Measurements from ENCODE around the gene TLR1. TPM values are rescaled to one million over a fixed set of nuclear protein-coding genes. Genes with fewer than 3 reads are reported as not detected.

Gene TLR1
- total RNA-seq, 1 experiment from 2014 or later: not detected

DNA sequence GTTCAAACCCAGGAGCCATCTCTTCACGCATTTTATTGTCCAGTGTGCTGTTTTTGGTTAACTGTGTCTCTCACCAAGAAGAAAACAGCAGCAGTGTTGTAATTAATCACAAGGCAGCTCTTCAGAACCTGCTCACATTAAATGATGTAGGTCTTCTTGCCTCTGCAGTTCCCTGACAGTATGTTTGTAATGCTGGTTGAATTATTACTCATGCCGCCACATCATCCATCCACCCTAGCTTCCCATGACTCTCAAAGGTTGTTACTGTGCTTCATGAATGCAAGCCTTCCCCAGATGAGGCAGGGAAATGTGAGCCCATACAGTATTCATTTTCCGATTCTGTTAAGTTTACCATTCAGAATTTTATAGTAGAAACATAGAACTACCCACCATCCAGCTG is 39.2 kb downstream of the TLR1 start:
- Histone ChIP-seq H3K14ac (ENCODE audit: insufficient read depth, low read length) (no peak overlapping the region), H2BK20ac (ENCODE audit: low read depth, low read length, poor library complexity, severe bottlenecking) (no peak overlapping the region), H2AK5ac (ENCODE audit: insufficient read length, low read length) (no peak overlapping the region), H3K4me1 (ENCODE audit: insufficient read depth, low read length) (no peaks in the 10 kb centered on the region), H3K9ac (ENCODE audit: extremely low read depth, insufficient read length, low read length) (no peak overlapping the region), H3K23me2 (ENCODE audit: insufficient read length, low read depth, low read length, poor library complexity, severe bottlenecking) (no peaks in the 10 kb centered on the region), H3T11ph (ENCODE audit: low read length) (no peak overlapping the region), H4K5ac (ENCODE audit: insufficient read length, low read depth, low read length) (no peak overlapping the region), H3K23ac (ENCODE audit: insufficient read length, low read depth, low read length) (no peak overlapping the region), H3K27ac (ENCODE audit: insufficient read length, low read depth, low read length) (no peak overlapping the region), H3K18ac (ENCODE audit: insufficient read length, low read depth, low read length) (no peak overlapping the region), H3K79me1 (ENCODE audit: insufficient read depth, low read depth, low read length, poor library complexity, severe bottlenecking) (no peaks in the 10 kb centered on the region), H4K8ac (replicated peaks; ENCODE audit: insufficient read length, low read depth, low read length) (no peak overlapping the region), H2BK5ac (ENCODE audit: insufficient read length, low read length) (no peak overlapping the region), H3K27me3 (ENCODE audit: insufficient read depth, low read length) (no peaks in the 10 kb centered on the region), H2AFZ (ENCODE audit: low read length) (no peak overlapping the region), H3K4ac (ENCODE audit: low read depth, low read length) (no peak overlapping the region), H2BK12ac (ENCODE audit: insufficient read length, low read depth, low read length) (no peak overlapping the region), H3K4me2 (ENCODE audit: insufficient read depth, insufficient read length, low read length) (no peak overlapping the region), H2BK15ac (ENCODE audit: low read depth, low read length) (no peak overlapping the region), H4K20me1 (ENCODE audit: control insufficient read depth, insufficient read depth, insufficient read length) (no peaks in the 10 kb centered on the region), H3K56ac (ENCODE audit: insufficient read length, low read depth, low read length) (no peak overlapping the region), H2BK120ac (ENCODE audit: low read depth, low read length, poor library complexity, severe bottlenecking) (no peak overlapping the region), H3K9me3 (ENCODE audit: control insufficient read depth, low read depth, low read length) (no peaks in the 10 kb centered on the region), H4K91ac (ENCODE audit: insufficient read length, low read depth, low read length) (no peak overlapping the region), H3K79me2 (ENCODE audit: insufficient read depth, low read length) (no peaks in the 10 kb centered on the region)
- Mint-ChIP-seq H3K27me3 (ENCODE audit: low read depth) (peaks cover 4% of the 10 kb centered on the region; the same call in 1 of the 2 replicates), H3K9me3 (peaks cover 0 to 4% of the 10 kb centered on the region in 2 experiments; a peak in 2 of 5 replicates), H3K4me3 (no peak overlapping the region), H3K27ac (no peak overlapping the region), H3K4me1 (0 out of 4 replicates have a peak, but pooled peaks cover 6 to 7% of the 10 kb centered on the region in 2 experiments), H3K36me3 (ENCODE audit: insufficient read depth in 1 of 3, low read depth in 3 of 3) (no peaks in the 10 kb centered on the region)
- no peak for DNase-seq
- TF ChIP-seq, protein P1, sequence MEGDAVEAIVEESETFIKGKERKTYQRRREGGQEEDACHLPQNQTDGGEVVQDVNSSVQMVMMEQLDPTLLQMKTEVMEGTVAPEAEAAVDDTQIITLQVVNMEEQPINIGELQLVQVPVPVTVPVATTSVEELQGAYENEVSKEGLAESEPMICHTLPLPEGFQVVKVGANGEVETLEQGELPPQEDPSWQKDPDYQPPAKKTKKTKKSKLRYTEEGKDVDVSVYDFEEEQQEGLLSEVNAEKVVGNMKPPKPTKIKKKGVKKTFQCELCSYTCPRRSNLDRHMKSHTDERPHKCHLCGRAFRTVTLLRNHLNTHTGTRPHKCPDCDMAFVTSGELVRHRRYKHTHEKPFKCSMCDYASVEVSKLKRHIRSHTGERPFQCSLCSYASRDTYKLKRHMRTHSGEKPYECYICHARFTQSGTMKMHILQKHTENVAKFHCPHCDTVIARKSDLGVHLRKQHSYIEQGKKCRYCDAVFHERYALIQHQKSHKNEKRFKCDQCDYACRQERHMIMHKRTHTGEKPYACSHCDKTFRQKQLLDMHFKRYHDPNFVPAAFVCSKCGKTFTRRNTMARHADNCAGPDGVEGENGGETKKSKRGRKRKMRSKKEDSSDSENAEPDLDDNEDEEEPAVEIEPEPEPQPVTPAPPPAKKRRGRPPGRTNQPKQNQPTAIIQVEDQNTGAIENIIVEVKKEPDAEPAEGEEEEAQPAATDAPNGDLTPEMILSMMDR (conservative IDR thresholded peaks at IDR 0.05): no peak
- WGBS (ENCODE audit: extremely low coverage, insufficient read length, low lambda C conversion rate): no CpG with 5 or more reads among the region's 3 CpGs
